SK-N-SH treated with all-trans-retinoic acid at 6 μM for 48 hours (cell line): ENCODE results near the gene OSTC.

Experiments used
- ATAC-seq: fragments of 200-7000 bp; cut with Tn5 transposase; 3 replicates; pipeline ENCODE4 v1.9.1; 2020; ENCODE audit warnings: mild to moderate bottlenecking, moderate library complexity
- ARNTL ChIP-seq: fragments of 450-650 bp; formaldehyde crosslinking; IDR thresholded peaks from 2 replicates; pipeline ENCODE4 v1.5.0; 2020; ENCODE audit warnings: low read depth, mild to moderate bottlenecking, moderate library complexity, borderline replicate concordance
- BACH2 ChIP-seq: fragments of 250-450 bp; sonication (Bioruptor Pico); IDR thresholded peaks from 2 replicates; pipeline ENCODE4 v1.9.0; 2021; ENCODE audit warnings: mild to moderate bottlenecking, borderline replicate concordance
- GLIS3 ChIP-seq: fragments of 250-450 bp; sonication (Bioruptor Pico); IDR thresholded peaks from 2 replicates; pipeline ENCODE4 v1.5.0; 2020; ENCODE audit warnings: mild to moderate bottlenecking, moderate library complexity
- ISL1 ChIP-seq: fragments of 250-450 bp; sonication (Bioruptor Pico); IDR thresholded peaks from 2 replicates; pipeline ENCODE4 v2.1.2; 2022; ENCODE audit warnings: mild to moderate bottlenecking, moderate library complexity
- OSR1 ChIP-seq: fragments of 250-450 bp; sonication (Bioruptor Pico); IDR thresholded peaks from 2 replicates; pipeline ENCODE4 v1.8.0; 2022; ENCODE audit warnings: moderate library complexity, mild to moderate bottlenecking, inconsistent platforms
- PPARA ChIP-seq: fragments of 250-450 bp; sonication (Bioruptor Pico); IDR thresholded peaks from 2 replicates; pipeline ENCODE4 v1.5.0; 2020; ENCODE audit warnings: mild to moderate bottlenecking, borderline replicate concordance
- RARB ChIP-seq: fragments of 250-450 bp; sonication (Bioruptor Pico); IDR thresholded peaks from 2 replicates; pipeline ENCODE4 v1.8.0; 2021; ENCODE audit warnings: mild to moderate bottlenecking, moderate library complexity
- SNAI2 ChIP-seq: fragments of 250-450 bp; sonication (Bioruptor Pico); IDR thresholded peaks from 2 replicates; pipeline ENCODE4 v1.5.0; 2020; ENCODE audit warnings: mild to moderate bottlenecking, moderate library complexity
- TCF4 ChIP-seq: fragments of 250-450 bp; sonication (Bioruptor Pico); IDR thresholded peaks from 2 replicates; pipeline ENCODE4 v1.8.0; 2021; ENCODE audit warnings: mild to moderate bottlenecking, moderate library complexity, borderline replicate concordance
- TOX ChIP-seq: fragments of 250-450 bp; sonication (Bioruptor Pico); IDR thresholded peaks from 2 replicates; pipeline ENCODE4 v1.8.0; 2021; ENCODE audit warnings: mild to moderate bottlenecking, moderate library complexity, borderline replicate concordance
- ZC3H10 ChIP-seq: fragments of 250-450 bp; sonication (Bioruptor Pico); IDR thresholded peaks from 2 replicates; pipeline ENCODE4 v1.5.1; 2021; ENCODE audit warnings: mild to moderate bottlenecking, moderate library complexity
- ZFP3 ChIP-seq: fragments of 250-450 bp; sonication (Bioruptor Pico); IDR thresholded peaks from 2 replicates; pipeline ENCODE4 v1.5.0; 2020; ENCODE audit warnings: mild to moderate bottlenecking, moderate library complexity
- ZFP30 ChIP-seq: fragments of 450-650 bp; formaldehyde crosslinking; IDR thresholded peaks from 2 replicates; pipeline ENCODE4 v1.5.0; 2022; ENCODE audit warnings: mild to moderate bottlenecking, moderate library complexity
- ZNF565 ChIP-seq: fragments of 450-650 bp; formaldehyde crosslinking; conservative IDR thresholded peaks from 2 replicates; pipeline ENCODE4 v1.5.0; 2020; ENCODE audit warnings: low read depth, mild to moderate bottlenecking, moderate library complexity
- ZNF70 ChIP-seq: fragments of 450-650 bp; formaldehyde crosslinking; IDR thresholded peaks from 2 replicates; pipeline ENCODE4 v1.5.0; 2020; ENCODE audit warnings: mild to moderate bottlenecking, moderate library complexity
- ZNF8 ChIP-seq: fragments of 450-650 bp; formaldehyde crosslinking; IDR thresholded peaks from 2 replicates; pipeline ENCODE4 v1.5.0; 2020; ENCODE audit warnings: mild to moderate bottlenecking, moderate library complexity
- TF ChIP-seq, protein P1 (sequence below): fragments of 250-450 bp; sonication (Bioruptor Pico); IDR thresholded peaks from 2 replicates; pipeline ENCODE4 v1.8.0; 2020; ENCODE audit warnings: mild to moderate bottlenecking, moderate library complexity, borderline replicate concordance
- TF ChIP-seq, protein P2 (sequence below): fragments of 250-450 bp; sonication (Bioruptor Pico); IDR thresholded peaks from 2 replicates; pipeline ENCODE4 v1.8.0; 2021; ENCODE audit warnings: low read depth, mild to moderate bottlenecking, moderate library complexity, borderline replicate concordance
- TF ChIP-seq, protein P3 (sequence below): fragments of 250-450 bp; sonication (Bioruptor Pico); IDR thresholded peaks from 2 replicates; pipeline ENCODE4 v1.5.1; 2021; ENCODE audit warnings: mild to moderate bottlenecking, moderate library complexity
- TF ChIP-seq, protein P4 (sequence below): fragments of 250-450 bp; sonication (Bioruptor Pico); IDR thresholded peaks from 2 replicates; pipeline ENCODE4 v1.5.0; 2020; ENCODE audit warnings: mild to moderate bottlenecking, moderate library complexity
- TF ChIP-seq, protein P5 (sequence below): fragments of 250-450 bp; sonication (Bioruptor Pico); IDR thresholded peaks from 2 replicates; pipeline ENCODE4 v1.5.1; 2020; ENCODE audit warnings: low read depth, mild to moderate bottlenecking, moderate library complexity

Gene OSTC

DNA sequence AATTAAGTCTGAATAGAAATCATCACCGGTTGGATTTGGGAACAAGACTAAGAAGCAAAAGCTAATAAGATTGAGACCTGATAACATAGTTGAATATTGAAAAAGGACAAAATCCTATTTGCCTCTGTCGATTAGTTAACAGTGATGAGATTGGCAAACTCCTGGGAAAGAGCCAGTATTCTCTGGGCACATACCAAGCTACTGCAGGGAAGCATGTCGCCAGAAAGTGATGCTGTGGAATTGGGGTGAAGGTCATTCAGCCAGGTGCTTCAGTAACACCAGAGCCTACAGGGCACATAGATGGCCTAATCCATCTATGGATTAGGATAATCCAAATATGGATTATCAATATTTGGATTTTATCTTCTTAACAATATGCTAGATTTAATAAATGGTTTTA lies 44.0 kb downstream of the OSTC start:
- TF ChIP-seq, protein P1, sequence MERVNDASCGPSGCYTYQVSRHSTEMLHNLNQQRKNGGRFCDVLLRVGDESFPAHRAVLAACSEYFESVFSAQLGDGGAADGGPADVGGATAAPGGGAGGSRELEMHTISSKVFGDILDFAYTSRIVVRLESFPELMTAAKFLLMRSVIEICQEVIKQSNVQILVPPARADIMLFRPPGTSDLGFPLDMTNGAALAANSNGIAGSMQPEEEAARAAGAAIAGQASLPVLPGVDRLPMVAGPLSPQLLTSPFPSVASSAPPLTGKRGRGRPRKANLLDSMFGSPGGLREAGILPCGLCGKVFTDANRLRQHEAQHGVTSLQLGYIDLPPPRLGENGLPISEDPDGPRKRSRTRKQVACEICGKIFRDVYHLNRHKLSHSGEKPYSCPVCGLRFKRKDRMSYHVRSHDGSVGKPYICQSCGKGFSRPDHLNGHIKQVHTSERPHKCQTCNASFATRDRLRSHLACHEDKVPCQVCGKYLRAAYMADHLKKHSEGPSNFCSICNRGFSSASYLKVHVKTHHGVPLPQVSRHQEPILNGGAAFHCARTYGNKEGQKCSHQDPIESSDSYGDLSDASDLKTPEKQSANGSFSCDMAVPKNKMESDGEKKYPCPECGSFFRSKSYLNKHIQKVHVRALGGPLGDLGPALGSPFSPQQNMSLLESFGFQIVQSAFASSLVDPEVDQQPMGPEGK = no peak
- TF ChIP-seq ZC3H10 (CRISPR knock-in tag) (no peak), ZFP30 (CRISPR knock-in tag) (no peak), ZNF70 (CRISPR knock-in tag) (no peak), TCF4 (CRISPR knock-in tag) (no peak), PPARA (CRISPR knock-in tag) (no peak)
- TF ChIP-seq, protein P2, sequence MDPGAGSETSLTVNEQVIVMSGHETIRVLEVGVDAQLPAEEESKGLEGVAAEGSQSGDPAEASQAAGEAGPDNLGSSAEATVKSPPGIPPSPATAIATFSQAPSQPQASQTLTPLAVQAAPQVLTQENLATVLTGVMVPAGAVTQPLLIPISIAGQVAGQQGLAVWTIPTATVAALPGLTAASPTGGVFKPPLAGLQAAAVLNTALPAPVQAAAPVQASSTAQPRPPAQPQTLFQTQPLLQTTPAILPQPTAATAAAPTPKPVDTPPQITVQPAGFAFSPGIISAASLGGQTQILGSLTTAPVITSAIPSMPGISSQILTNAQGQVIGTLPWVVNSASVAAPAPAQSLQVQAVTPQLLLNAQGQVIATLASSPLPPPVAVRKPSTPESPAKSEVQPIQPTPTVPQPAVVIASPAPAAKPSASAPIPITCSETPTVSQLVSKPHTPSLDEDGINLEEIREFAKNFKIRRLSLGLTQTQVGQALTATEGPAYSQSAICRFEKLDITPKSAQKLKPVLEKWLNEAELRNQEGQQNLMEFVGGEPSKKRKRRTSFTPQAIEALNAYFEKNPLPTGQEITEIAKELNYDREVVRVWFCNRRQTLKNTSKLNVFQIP (CRISPR knock-in tag) = no peak
- TF ChIP-seq, protein P3, sequence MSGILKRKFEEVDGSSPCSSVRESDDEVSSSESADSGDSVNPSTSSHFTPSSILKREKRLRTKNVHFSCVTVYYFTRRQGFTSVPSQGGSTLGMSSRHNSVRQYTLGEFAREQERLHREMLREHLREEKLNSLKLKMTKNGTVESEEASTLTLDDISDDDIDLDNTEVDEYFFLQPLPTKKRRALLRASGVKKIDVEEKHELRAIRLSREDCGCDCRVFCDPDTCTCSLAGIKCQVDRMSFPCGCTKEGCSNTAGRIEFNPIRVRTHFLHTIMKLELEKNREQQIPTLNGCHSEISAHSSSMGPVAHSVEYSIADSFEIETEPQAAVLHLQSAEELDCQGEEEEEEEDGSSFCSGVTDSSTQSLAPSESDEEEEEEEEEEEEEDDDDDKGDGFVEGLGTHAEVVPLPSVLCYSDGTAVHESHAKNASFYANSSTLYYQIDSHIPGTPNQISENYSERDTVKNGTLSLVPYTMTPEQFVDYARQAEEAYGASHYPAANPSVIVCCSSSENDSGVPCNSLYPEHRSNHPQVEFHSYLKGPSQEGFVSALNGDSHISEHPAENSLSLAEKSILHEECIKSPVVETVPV = no peak
- ATAC-seq = no peak

DNA sequence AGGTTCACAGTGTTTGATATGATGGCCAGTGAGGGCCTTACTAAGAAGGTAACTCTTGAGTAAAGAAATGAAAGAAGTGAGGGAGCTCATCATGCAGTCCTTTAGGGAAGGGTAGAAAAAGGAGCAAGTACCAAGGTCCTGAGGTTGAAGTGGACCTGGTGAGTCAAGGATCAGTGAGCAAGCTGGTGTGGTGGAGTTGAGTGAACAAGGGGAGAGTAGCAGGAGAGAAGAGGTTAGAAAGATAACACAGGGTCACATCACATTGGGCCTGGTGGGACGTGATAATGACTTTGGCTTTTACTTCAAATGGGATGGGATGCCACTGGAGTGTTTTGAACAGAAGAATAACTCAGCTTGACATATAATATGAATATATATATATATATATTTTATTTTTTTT lies 44.7 kb downstream of the OSTC start:
- TF ChIP-seq ZFP30 (CRISPR knock-in tag) (no peak), ZFP3 (CRISPR knock-in tag) (no peak), BACH2 (CRISPR knock-in tag) (no peak), ZNF8 (no peak), ARNTL (no peak), GLIS3 (CRISPR knock-in tag) (no peak), SNAI2 (no peak), ZNF70 (CRISPR knock-in tag) (no peak), RARB (CRISPR knock-in tag) (no peak), ZNF565 (no peak), TOX (CRISPR knock-in tag) (no peak), TCF4 (CRISPR knock-in tag) (no peak)
- TF ChIP-seq, protein P3 = no peak
- TF ChIP-seq, protein P4, sequence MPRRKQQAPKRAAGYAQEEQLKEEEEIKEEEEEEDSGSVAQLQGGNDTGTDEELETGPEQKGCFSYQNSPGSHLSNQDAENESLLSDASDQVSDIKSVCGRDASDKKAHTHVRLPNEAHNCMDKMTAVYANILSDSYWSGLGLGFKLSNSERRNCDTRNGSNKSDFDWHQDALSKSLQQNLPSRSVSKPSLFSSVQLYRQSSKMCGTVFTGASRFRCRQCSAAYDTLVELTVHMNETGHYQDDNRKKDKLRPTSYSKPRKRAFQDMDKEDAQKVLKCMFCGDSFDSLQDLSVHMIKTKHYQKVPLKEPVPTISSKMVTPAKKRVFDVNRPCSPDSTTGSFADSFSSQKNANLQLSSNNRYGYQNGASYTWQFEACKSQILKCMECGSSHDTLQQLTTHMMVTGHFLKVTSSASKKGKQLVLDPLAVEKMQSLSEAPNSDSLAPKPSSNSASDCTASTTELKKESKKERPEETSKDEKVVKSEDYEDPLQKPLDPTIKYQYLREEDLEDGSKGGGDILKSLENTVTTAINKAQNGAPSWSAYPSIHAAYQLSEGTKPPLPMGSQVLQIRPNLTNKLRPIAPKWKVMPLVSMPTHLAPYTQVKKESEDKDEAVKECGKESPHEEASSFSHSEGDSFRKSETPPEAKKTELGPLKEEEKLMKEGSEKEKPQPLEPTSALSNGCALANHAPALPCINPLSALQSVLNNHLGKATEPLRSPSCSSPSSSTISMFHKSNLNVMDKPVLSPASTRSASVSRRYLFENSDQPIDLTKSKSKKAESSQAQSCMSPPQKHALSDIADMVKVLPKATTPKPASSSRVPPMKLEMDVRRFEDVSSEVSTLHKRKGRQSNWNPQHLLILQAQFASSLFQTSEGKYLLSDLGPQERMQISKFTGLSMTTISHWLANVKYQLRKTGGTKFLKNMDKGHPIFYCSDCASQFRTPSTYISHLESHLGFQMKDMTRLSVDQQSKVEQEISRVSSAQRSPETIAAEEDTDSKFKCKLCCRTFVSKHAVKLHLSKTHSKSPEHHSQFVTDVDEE (CRISPR knock-in tag) = no peak
- TF ChIP-seq, protein P2 (CRISPR knock-in tag) = no peak
- no peak for ATAC-seq

DNA sequence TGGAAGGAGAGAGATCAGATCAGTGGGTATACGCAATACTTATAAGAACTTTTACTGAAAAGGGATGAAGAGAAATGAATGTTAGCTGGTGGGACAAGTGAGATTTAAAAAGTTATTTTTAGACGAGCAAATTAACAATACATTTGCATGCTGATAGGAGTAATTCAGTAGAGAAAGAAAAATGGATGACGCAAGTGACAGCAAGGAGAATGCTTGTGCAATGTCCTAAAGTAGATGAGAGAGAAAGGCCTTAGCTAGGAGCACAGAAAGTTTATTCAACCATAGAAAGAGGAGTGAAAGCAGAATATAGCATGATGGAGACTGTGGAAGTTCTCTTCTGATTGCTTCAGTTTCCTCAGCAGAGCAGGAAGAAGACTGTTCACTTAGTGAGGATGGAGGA lies 45.8 kb downstream of the OSTC start:
- no peak for ATAC-seq
- TF ChIP-seq ISL1 (no peak), OSR1 (CRISPR knock-in tag) (no peak), BACH2 (CRISPR knock-in tag) (no peak), ZFP3 (CRISPR knock-in tag) (no peak), ZNF8 (no peak), GLIS3 (CRISPR knock-in tag) (no peak), ZC3H10 (CRISPR knock-in tag) (no peak)
- TF ChIP-seq, protein P3 = no peak
- TF ChIP-seq, protein P4 (CRISPR knock-in tag) = no peak
- TF ChIP-seq, protein P5, sequence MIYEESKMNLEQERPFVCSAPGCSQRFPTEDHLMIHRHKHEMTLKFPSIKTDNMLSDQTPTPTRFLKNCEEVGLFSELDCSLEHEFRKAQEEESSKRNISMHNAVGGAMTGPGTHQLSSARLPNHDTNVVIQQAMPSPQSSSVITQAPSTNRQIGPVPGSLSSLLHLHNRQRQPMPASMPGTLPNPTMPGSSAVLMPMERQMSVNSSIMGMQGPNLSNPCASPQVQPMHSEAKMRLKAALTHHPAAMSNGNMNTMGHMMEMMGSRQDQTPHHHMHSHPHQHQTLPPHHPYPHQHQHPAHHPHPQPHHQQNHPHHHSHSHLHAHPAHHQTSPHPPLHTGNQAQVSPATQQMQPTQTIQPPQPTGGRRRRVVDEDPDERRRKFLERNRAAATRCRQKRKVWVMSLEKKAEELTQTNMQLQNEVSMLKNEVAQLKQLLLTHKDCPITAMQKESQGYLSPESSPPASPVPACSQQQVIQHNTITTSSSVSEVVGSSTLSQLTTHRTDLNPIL (CRISPR knock-in tag) = no peak
